DMS114 treated with DMSO at 0.1 percent for 48 hours (cell line): ENCODE data around the gene GARS1.
"Not testable (repeated sequence)": the region's sequence is repeated elsewhere in the genome, so short reads cannot be mapped to it uniquely, and the experiment has no call there.

Experiments used
- DNase-seq: peaks from one replicate; lab custom pipeline; 2025; ENCODE audit not compliant: unreplicated experiment; lab: John Stamatoyannopoulos, UW

GARS1 gene

GRCh38 chr7:30570238-30570637 is 24.4 kb upstream of the GARS1 start:
- not testable (repeated sequence) for DNase-seq

GRCh38 chr7:30572212-30572841 is 22.4 kb upstream of the GARS1 start:
- DNase-seq = no peak

DNA sequence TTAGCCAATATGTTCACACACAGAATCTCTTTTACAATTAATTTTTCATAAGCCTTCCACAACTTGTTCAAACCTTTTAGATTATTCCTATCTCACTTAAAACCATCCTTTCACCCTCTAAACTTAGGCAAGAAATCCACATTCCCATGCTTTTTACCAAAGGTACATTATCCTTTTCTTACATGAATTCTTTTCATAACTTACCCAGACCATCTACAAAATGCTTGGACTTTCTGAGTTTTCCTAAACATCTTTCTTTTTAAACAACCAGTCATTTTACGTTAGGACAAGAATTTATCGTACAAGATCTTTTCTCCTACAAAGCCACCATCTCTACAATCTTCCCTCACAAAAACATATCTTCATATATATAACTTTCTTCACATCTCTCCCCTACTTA is 18.8 kb upstream of the GARS1 start:
- no peak for DNase-seq

DNA sequence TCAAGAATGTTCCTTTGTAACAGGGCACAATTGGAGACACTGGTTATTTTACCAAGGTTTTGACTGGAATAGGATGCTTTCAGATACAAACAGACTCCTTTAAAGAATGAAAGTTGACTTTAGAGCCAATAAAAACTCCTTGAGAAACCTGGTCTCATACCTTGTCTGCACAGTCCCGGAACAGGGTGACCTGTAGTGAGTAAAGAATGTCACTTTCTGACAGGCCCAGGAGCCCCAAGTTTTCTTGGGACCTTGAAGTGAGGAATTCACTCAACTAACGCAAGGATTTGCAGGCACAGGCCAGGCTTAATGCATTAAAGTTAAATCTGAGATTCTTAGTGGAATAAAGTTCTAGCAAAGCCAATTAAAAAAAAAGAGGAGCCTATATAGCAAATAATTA is 11.5 kb upstream of the GARS1 start:
- DNase-seq = no peak

- DNase-seq = no peak
Observed at GRCh38 chr7:30584415-30584814, 10.3 kb upstream of the GARS1 start.

- DNase-seq = no peak
Observed at GRCh38 chr7:30584965-30585364, 9.7 kb upstream of the GARS1 start.

DNA sequence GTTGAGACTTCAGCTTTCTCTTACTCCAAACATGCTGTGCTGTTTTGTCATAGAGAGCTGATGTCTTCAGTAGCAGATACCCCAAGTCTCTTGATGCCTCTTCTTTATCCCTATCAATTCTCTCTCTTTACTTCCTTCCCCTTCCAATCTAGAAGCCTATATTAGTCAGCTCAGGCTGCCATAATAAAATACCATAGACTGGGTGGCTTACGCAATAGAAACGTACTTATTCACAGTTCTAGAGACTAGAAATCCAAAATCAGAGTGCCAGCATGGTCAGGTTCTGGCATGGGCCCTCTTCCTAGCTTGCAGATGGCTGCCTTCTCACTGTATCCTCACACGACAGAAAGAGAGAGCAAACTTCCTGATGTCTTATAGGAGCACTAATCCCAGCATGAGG is 9.0 kb upstream of the GARS1 start:
- DNase-seq = no peak

GRCh38 chr7:30587547-30587946 is 7.1 kb upstream of the GARS1 start:
- DNase-seq = not testable (repeated sequence)

DNA sequence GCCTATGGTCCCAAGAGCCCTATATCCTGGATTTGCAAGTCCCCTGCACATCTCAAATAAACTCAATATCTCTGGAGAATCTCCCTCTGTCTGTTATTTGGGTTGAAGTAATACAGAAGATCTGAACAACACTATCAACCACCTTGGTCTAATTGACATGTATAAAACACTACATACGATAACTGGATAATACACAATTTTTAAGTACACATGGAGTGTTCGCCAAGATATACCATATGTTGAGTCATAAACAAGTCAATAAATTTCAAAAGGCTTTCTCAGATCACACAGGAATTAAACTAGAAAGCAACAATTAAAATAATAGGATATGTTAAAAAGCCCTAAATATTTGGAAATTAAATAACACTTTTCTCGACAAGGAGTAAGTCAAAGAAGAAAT is 5.6 kb upstream of the GARS1 start:
- no peak for DNase-seq

- DNase-seq = no peak
Observed at GRCh38 chr7:30594048-30594539, 584 bp upstream of the GARS1 start.

- no peak for DNase-seq
Observed at GRCh38 chr7:30595436-30596013, 847 bp downstream of the GARS1 start.

- peak; percentile 30 for DNase-seq
Observed at GRCh38 chr7:30596014-30596641, 1.4 kb downstream of the GARS1 start.

- no peak for DNase-seq
Observed at GRCh38 chr7:30596721-30597120, 2.0 kb downstream of the GARS1 start.

DNA sequence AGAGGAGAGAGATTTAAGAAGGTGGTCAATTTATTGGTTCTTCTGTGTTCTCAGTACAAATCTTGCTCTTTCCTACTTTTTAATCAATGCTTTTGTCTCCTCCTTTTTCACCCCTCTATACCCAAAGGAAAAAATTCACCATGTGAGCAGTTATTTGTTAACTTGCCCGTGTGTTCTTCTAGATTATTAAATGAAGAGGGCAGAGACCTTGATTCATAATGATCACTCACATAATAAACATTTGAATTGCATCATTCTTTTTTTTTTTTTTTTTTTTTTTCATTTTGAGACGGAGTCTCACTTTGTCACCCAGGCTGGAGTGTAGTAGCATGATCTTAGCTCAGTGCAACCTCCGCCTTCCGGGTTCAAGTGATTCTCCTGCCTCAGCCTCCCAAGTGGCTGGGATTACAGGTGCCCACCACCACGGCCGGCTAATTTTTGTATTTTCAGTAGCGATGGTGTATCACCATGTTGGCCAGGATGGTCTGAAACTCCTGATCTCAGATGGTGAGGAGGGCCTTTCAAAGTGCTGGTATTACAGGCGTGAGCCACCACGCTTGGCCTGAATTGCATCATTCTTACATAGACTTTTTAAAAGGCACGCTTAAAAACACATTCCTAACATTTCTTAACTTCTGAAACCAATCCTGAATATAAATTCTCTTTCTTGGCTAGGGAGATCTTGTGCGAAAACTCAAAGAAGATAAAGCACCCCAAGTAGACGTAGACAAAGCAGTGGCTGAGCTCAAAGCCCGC is 3.6 kb downstream of the GARS1 start:
- no peak for DNase-seq

DNA sequence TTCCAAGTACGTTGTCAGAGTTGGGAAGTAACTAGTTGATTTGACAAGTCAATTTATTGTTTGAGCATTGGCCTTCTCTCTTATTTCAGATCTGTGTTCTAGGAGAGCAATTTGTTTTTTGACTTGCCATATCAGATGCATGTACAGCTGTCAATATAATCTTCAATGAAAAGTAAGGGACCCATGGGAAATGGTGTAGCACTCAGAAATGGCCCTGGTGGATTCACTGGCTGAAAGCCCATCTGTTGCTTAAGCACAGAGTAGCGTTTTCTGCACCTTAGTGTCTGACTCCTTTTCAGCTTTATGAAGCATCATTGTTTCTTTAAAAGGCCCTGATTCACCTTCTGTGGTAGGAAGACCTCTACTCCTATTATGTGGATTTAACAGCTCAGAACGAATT is 10.2 kb downstream of the GARS1 start:
- DNase-seq = no peak

- no peak for DNase-seq
Observed at GRCh38 chr7:30605832-30606231, 11.2 kb downstream of the GARS1 start.

DNA sequence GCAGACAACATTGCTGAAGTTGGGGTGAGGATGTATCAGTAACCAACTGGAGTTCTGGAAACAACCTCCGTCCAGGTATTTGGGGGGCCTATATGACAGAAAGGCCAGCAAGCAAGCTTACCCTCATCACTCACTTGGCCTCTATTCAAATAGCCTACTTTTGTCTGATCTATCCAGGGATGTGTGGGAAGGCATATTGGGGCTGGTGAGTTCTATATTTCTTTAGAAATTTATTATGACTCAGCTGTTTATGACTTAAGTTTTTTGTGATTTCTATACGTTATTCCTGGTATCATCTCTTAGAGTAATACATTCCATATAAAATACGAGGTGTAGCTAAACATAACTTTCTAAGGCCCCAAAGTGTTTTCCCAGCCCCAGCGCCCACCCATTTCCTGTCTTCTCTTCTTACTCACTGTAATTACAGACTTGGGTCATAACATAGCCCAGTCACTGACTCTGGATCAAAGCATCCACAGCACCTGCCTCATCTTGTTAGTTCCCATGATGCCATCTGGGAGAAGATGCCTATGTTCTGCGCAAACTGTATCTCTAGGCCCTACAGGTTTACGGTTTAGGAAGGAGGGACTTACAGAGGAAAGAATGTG is 18.1 kb downstream of the GARS1 start:
- DNase-seq = no peak

GRCh38 chr7:30613366-30614325 is 19.0 kb downstream of the GARS1 start:
- DNase-seq = no peak

DNA sequence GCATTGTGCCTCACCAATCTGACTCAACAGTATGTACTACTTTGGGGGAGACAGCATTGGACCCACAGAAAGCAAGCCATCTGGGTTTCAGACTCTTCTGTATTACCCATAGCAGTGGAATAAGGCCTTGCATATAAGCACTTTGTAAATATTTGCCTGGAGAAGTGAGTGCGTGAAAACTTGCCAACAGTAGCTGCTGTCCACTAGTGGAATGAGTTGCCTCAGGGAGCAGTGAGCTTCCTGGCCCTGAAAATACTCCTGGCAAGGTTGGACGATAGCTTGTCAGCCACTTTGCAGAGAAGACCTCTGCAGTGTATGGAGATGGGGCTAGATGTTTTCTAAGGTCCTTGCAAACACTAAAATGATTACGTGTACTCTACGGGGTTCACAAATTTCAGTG is 21.6 kb downstream of the GARS1 start:
- no peak for DNase-seq

DNA sequence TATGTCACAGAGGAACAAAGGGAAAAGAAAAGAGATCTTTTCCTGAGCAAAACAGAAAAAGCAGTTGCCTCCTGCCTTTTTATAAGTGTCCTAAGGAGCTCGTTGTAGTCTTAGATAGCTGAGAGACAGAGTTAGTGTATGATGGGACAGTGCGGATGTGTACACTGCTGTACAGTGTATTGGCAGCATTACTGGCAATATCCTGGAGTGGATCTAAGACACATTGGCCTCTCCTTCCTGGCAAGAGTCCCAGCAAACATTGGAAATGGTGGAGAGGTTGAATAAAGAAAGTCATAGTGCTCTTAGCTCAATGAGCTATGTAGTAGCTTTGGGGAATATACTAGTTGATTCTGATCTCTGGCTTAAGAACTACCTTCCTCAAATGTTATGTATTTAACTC is 22.7 kb downstream of the GARS1 start:
- no peak for DNase-seq
